ENCODE results near the gene RPA3.

RPA3 gene

DNA sequence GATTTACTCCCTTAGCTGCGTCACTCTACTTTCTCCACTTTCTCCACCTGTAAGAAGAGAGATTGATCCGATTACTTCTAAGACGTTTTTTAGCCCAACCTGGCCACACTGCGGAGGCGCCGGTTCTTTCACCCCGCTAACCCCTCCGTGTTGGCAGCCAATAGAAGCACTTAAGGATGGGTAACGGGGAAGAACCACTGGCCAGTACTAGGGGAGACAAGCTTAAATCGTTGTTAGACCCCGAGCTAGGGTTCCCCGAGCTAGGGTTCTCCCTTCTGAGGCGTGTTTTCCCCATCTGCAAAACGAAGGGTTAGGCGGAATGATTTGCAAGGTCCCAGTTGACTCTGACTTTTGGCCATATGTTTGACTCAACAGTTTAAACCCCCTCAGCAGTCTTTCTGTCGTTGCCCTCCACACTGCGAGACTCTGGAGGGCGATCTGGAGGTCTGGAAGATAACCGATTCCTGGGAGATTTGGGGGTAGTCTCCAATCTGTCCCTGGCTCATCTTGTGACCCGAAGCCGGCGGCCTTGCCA is 77.2 kb downstream of the RPA3 start:
- H3K4me3 ChIP-seq (ENCODE audit: low read depth in 1 of 2, low read length in 2 of 2), result peak overlapping the region; percentile 55 to 76
- ATAC-seq (ENCODE audit: insufficient read depth, low read depth), result no peak
- H3K79me2 ChIP-seq (ENCODE audit: insufficient read depth, low read length), result peaks cover 48% of the 10 kb centered on the region
- no peaks in the 10 kb centered on the region for H4K20me1 ChIP-seq (ENCODE audit: insufficient read depth, low read length)
- DNase-seq, result no peak
- TF ChIP-seq, protein P1, sequence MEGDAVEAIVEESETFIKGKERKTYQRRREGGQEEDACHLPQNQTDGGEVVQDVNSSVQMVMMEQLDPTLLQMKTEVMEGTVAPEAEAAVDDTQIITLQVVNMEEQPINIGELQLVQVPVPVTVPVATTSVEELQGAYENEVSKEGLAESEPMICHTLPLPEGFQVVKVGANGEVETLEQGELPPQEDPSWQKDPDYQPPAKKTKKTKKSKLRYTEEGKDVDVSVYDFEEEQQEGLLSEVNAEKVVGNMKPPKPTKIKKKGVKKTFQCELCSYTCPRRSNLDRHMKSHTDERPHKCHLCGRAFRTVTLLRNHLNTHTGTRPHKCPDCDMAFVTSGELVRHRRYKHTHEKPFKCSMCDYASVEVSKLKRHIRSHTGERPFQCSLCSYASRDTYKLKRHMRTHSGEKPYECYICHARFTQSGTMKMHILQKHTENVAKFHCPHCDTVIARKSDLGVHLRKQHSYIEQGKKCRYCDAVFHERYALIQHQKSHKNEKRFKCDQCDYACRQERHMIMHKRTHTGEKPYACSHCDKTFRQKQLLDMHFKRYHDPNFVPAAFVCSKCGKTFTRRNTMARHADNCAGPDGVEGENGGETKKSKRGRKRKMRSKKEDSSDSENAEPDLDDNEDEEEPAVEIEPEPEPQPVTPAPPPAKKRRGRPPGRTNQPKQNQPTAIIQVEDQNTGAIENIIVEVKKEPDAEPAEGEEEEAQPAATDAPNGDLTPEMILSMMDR (IDR thresholded peaks at IDR 0.05; ENCODE audit: borderline replicate concordance, extremely low read depth, low read length, poor library complexity, severe bottlenecking), result peak; percentile 24
- TF ChIP-seq EZH2 (IDR thresholded peaks at IDR 0.05; ENCODE audit: borderline replicate concordance, low read depth, low read length, severe bottlenecking), result no peak
- peaks cover 27% of the 10 kb centered on the region for H3K36me3 ChIP-seq (ENCODE audit: insufficient read depth, low read length)
- peak overlapping the region; percentile 86 for H2AFZ ChIP-seq (ENCODE audit: low read depth, low read length)
- peak overlapping the region; percentile 82 for H3K4me2 ChIP-seq (ENCODE audit: insufficient read depth, low read length)
- peaks cover 33% of the 10 kb centered on the region for H3K4me1 ChIP-seq (ENCODE audit: insufficient read depth, low read length)
- no peaks in the 10 kb centered on the region for H3K9me3 ChIP-seq (ENCODE audit: insufficient read depth, low read length, severe bottlenecking)
- H3K27ac ChIP-seq (ENCODE audit: low read length), result peak overlapping the region; percentile 81
- peak overlapping the region; percentile 73 for H3K9ac ChIP-seq (ENCODE audit: low read depth, low read length)
- no peaks in the 10 kb centered on the region for H3K27me3 ChIP-seq (ENCODE audit: insufficient read depth, low read length, poor library complexity)

GRCh38 chr7:7640221-7641128 is 77.9 kb downstream of the RPA3 start, which contains the start of gene UMAD1:
Gene UMAD1, plus strand, starts transcription at chr7:7640752. Its CDS starts 32,620 bp downstream, at chr7:7673372.
- ATAC-seq (ENCODE audit: insufficient read depth, low read depth) (peak; percentile 94), DNase-seq (peak; percentile 99)
- H3K27ac ChIP-seq (ENCODE audit: low read length), result peak within 1 kb of the TSS; percentile 93
- peak within 1 kb of the TSS; percentile 97 for H2AFZ ChIP-seq (ENCODE audit: low read depth, low read length)
- peak within 1 kb of the TSS; percentile 77 for H3K9ac ChIP-seq (ENCODE audit: low read depth, low read length)
- peak within 1 kb of the TSS; percentile 55 to 76 for H3K4me3 ChIP-seq (ENCODE audit: low read depth in 1 of 2, low read length in 2 of 2)
- H4K20me1 ChIP-seq (ENCODE audit: insufficient read depth, low read length), result no peaks in the 10 kb centered on the region
- TF ChIP-seq, protein P1 (IDR thresholded peaks at IDR 0.05; ENCODE audit: borderline replicate concordance, extremely low read depth, low read length, poor library complexity, severe bottlenecking), result no peak
- TF ChIP-seq EZH2 (IDR thresholded peaks at IDR 0.05; ENCODE audit: borderline replicate concordance, low read depth, low read length, severe bottlenecking), result no peak
- peaks cover 33% of the 10 kb centered on the region for H3K36me3 ChIP-seq (ENCODE audit: insufficient read depth, low read length)
- no peaks in the 10 kb centered on the region for H3K9me3 ChIP-seq (ENCODE audit: insufficient read depth, low read length, severe bottlenecking)
- no peaks in the 10 kb centered on the region for H3K27me3 ChIP-seq (ENCODE audit: insufficient read depth, low read length, poor library complexity)
- H3K79me2 ChIP-seq (ENCODE audit: insufficient read depth, low read length), result peaks cover 44% of the 10 kb centered on the region
- H3K4me1 ChIP-seq (ENCODE audit: insufficient read depth, low read length), result peaks cover 33% of the 10 kb centered on the region
- H3K4me2 ChIP-seq (ENCODE audit: insufficient read depth, low read length), result peak within 1 kb of the TSS; percentile 88

DNA sequence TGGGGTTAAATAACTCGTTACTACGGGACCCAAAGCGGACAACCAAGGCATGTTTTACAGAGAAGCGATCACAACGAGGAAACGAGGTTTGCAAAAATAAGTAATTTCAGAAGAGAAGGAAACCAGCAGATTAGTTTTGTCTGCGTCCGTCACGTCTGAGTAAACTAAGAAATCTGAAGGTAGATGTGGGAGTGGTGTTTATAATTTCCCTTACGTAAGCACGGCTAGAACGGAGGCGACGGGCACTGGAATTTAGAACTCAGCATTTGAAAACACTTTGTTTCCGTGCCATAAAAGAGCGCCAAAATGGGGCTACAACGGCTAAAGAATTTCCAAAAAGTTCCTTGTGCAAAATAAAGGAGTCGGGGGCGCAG is 78.6 kb downstream of the RPA3 start:
- peak overlapping the region; percentile 97 for H2AFZ ChIP-seq (ENCODE audit: low read depth, low read length)
- H3K27ac ChIP-seq (ENCODE audit: low read length), result peak overlapping the region; percentile 93
- peak overlapping the region; percentile 88 for H3K4me2 ChIP-seq (ENCODE audit: insufficient read depth, low read length)
- H3K9me3 ChIP-seq (ENCODE audit: insufficient read depth, low read length, severe bottlenecking), result no peaks in the 10 kb centered on the region
- ATAC-seq (ENCODE audit: insufficient read depth, low read depth), result no peak
- H3K27me3 ChIP-seq (ENCODE audit: insufficient read depth, low read length, poor library complexity), result no peaks in the 10 kb centered on the region
- no peak for DNase-seq
- peaks cover 33% of the 10 kb centered on the region for H3K4me1 ChIP-seq (ENCODE audit: insufficient read depth, low read length)
- no peaks in the 10 kb centered on the region for H4K20me1 ChIP-seq (ENCODE audit: insufficient read depth, low read length)
- peaks cover 33% of the 10 kb centered on the region for H3K36me3 ChIP-seq (ENCODE audit: insufficient read depth, low read length)
- TF ChIP-seq, protein P1 (IDR thresholded peaks at IDR 0.05; ENCODE audit: borderline replicate concordance, extremely low read depth, low read length, poor library complexity, severe bottlenecking), result no peak
- no peak for TF ChIP-seq EZH2 (IDR thresholded peaks at IDR 0.05; ENCODE audit: borderline replicate concordance, low read depth, low read length, severe bottlenecking)
- H3K9ac ChIP-seq (ENCODE audit: low read depth, low read length), result peak overlapping the region; percentile 77
- H3K4me3 ChIP-seq (ENCODE audit: low read depth in 1 of 2, low read length in 2 of 2), result peak overlapping the region; percentile 55 to 76
- H3K79me2 ChIP-seq (ENCODE audit: insufficient read depth, low read length), result peaks cover 44% of the 10 kb centered on the region
